Activated CD8-positive, alpha-beta memory T cell treated with anti-CD3 and anti-CD28 coated beads for 4 hours (primary cell): ENCODE measurements around the gene WDR45B.

Experiments used
- DNase-seq, 2 donors: peaks; one replicate each; pipeline ENCODE4 v3.0.0-alpha.2; 2020; ENCODE audit warnings: low read depth in 2 of 2

WDR45B gene

GRCh38 chr17:82677353-82677925, 29.2 kb upstream of the WDR45B start:
- no peak for DNase-seq

- DNase-seq = no peak
These were observed 27.4 kb upstream of the WDR45B start for GRCh38 chr17:82675476-82676245.

DNA sequence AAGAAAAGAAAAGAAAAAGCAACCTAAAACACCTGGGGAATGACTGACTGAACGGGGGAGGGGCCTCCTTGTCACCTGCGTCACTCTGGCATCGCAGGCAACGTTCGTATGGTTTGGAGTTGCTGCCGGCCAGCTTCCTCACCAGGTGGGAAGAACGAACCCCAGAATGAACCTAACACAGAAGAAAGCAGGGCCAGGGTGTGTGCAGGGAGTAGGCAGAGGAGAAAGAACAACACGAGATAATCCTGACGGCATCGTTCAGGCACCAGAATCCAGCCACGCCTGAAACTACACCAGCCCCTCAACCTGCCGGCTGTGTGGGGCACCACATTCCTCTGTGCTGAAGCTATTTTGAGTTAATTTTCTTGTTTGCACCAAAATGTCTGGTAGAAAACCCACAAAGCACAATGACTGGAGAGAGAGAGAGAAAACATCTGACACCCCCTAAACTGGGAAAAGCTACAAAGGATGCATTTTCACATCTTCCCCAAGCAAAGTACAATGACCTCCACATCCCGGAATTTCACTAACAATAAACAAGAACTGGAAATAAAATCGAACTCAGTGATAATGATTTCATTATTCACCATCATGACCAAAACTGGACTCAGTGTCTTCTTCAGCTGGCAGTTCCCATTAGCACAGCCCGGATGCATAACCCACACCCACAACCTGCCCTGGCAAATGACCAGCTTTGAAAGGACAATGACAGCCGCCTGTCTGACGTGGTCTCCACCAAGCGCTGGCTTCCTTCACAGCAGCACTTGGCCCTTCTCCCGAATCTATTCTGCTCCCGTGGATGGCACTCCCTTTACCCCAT, 26.6 kb upstream of the WDR45B start:
- DNase-seq = no peak

DNA sequence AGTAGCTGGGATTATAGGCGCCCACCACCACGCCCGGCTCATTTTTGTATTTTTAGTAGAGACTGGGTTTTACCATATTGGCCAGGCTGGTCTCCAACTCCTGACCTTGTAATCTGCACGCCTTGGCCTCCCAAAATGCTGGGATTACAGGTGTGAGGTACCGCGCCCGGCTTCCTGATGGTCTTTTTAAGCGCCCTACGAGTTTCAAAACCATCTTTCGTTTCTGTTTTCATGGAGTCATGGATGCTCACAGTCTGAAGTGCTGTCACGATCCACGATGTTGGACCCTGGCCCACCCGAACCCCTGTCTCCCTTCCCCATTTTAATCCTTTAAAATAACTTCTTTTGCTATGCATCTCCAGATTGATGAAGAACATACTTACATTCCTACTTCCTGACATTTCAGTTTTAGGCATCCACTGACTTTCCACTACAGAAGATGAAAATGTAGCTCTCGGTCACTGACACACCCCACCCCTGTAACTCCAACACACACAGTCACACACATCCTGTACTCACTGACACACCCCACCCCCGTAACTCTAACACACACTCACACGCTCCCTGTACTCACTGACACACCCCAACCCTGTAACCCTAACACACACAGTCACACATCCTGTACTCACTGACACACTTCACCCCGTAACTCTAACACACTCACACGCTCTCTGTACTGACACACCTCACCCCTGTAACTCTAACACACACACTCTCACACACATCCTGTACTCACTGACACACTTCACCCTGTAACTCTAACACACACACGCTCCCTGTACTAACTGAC, 22.6 kb upstream of the WDR45B start:
- DNase-seq = no peak

- no peak for DNase-seq
These were observed 20.4 kb upstream of the WDR45B start for GRCh38 chr17:82668631-82669099.

GRCh38 chr17:82668024-82668630, 19.9 kb upstream of the WDR45B start:
- no peak for DNase-seq

DNA sequence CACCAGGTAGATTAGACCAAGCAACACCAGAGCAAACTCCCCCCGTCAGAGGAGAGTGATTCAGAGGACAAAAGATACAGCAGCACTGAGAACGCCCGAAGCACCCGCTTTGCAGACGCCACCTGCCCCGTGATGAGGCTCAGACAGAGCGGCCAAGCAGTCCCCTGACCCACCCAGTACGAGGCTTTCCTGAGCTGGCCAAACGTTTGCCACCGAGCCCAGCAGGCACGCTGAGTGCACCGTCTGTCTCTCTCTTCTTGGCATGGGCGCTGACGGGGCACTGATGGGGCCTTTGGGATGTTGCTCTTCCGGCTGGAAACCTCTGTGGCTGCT, 19.4 kb upstream of the WDR45B start:
- no peak for DNase-seq

- no peak for DNase-seq
These were observed 18.9 kb upstream of the WDR45B start for GRCh38 chr17:82666931-82667667.

DNA sequence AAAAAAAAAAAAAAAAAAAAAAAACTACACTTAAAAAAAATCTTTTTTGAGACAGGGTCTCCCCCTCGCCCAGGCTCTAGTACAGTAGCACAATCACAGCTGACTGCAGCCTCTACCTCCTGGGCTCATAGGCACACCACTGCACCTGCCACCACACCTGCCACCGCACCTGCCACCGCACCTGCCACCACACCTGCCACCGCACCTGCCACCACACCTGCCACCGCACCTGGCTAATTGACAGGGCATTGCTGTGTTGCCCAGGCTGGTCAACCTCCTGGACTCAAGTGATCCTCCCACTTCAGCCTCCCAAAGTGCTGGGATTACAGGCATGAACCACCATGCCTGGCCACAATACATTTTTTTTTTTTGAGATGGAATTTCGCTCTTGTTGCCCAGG, 17.6 kb upstream of the WDR45B start:
- DNase-seq = no peak

- no peak for DNase-seq
These were observed 17.0 kb upstream of the WDR45B start for GRCh38 chr17:82665217-82665616.

DNA sequence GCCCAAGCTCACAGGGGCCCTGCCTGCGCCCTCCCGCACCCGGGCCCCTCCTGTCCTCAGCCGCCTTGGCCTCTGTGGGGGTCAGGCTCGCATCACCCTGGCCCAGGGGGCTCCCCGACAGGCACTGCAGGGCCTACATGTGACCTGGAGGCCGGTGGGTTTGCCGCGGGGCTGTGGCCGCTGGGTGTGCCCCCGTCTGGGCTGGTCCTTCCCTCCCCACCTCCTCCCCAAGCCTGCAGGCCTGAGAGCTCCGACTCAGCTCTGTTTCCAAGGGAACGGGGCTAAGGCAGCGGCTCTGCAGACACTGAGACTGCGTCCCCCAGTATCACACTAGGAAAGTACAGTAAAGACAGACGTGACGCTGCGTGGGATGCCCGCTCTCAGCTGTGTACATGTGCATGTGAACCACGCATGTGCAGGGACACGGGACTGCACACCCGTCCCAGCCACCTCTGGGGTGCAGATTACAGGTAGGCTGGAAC, 16.5 kb upstream of the WDR45B start:
- DNase-seq = no peak

DNA sequence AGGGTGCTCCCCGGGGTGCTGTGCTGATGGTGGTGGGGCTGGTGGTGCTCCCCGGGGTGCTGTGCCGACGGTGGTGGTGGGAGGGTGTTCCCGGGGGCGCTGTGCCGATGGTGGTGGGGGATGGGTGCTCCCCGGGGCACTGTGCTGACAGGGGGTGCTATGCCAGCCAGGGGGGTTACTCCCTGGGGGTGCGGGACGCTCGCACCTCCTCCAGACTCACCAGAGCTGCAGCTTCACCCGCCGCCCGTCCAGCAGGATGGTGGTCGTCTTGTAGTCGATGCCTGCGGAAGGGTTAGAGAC, 16.0 kb upstream of the WDR45B start:
- no peak for DNase-seq

DNA sequence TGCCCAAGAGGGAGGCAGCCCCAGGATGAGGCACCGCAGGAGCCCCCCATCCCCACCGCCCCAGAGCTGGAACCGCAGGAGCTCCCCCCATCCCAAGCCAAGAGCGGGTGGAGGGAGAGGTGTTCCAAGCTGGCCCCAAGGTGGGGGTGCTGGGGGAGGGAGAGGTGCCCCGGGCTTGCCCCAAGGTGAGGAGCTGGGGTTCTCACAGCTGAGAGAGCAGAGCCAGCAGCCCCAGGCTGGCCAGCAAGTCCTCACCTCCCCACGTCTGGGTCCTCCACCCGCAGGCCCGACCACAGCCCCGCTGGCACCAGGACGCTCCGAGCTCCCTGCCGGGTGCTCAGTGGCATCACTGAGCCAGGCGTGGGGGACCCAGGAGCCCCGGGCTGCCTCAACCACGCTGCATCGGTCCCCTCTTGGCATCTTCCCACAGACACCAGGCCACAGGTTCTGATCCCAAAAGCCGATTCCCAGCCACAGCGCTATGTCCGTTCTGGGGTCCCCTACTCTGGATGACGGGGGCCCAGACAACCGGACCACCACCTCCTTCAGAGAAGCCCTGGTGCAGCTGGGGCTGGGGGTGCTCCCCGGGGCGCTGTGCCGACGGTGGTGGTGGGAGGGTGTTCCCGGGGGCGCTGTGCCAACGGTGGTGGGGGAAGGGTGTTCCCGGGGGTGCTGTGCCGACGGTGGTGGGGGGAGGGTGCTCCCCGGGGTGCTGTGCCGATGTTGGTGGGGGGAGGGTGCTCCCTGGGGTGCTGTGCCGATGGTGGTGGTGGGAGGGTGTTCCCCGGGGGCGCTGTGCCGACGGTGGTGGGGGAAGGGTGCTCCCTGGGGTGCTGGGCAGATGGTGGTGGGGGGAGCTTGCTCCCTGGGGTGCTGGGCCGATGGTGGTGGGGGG, 15.4 kb upstream of the WDR45B start:
- DNase-seq = no peak

DNA sequence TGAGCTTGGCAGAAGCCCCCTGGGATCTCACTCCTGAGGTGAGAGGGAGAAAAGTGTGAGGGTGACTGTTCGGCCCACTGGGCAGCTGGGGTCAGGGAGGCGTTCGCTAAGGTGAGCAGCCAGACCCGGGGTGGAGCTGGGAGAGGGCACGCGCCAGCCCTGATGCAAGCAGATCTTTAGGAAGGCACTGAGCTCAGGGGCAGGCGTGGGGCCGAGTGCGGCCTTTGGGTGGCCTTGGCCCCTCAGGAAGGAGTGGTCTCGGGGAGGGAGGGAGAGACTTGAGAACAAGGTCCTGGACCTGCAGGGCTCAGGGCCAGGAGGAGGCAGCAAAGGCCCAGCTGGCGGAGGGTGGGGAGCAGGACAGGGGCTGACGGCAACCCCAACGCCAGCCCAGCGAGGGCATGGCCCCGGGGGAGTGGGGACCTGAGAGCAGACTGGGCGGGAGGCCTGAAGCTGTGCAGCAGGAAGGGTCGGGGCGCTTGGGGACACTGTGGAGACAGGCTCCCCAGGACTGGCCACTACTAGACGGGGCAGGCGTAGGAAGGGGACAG, 14.5 kb upstream of the WDR45B start:
- no peak for DNase-seq

DNA sequence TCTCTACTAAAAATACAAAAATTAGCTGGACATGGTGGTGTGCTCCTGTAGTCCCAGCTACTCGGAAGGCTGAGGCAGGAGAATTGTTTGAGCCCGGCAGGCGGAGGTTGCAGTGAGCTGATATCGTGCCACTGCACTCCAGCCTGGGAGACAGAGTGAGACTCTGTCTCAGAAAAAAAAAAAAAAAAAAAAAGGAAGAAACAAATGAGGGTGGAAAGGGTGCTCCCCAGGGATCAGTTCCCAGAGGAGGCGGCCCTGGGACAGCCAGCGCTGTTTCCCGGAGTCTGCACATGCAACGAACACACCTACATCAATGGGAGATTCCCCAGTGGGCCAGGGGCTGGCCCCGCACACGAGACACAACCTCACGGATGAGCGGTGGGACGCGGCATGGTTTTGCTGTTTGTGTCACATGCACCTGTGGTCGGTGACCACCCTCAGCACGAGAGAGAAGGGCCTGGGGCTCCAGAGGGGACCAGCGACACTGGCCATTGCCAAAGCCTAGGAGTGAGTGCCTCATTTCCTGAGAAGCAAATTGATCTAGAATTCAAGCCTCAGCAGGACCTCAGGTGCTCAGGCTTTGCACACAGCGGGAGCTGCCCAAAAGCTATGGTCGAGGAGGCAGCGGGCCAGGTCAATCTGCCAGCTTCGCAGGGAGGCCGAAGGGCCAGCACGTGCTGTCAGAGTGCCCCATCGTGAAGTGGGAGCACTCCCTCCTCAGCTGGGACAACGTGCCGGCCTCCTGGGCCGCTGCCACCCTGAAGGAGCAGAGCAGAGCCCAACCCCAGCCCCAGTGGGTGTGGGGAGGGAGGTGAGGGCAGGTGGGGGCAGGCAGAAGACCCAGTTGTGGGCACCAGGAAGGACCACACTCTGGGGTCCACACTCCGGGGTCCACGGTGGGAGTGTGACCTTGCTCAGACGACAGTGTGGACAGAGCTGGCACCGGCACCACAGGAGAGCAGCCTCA, 13.8 kb upstream of the WDR45B start:
- DNase-seq = no peak

DNA sequence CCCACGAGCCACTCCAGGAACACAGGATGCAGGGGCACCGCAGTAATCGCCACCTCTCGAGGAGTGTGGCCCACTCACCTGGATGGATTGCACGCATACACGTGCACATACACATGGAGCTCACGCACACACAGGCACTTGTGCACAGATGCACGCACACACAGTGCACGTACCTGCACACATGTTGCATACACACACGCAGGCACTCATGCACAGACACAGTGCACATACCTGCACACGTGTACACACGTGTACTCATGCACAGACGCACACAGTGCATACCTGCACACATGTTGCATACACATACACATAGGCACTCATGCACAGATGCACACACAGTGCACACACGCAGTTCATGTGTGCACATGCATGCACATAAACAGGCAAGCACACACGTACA, 11.6 kb upstream of the WDR45B start:
- DNase-seq = no peak

DNA sequence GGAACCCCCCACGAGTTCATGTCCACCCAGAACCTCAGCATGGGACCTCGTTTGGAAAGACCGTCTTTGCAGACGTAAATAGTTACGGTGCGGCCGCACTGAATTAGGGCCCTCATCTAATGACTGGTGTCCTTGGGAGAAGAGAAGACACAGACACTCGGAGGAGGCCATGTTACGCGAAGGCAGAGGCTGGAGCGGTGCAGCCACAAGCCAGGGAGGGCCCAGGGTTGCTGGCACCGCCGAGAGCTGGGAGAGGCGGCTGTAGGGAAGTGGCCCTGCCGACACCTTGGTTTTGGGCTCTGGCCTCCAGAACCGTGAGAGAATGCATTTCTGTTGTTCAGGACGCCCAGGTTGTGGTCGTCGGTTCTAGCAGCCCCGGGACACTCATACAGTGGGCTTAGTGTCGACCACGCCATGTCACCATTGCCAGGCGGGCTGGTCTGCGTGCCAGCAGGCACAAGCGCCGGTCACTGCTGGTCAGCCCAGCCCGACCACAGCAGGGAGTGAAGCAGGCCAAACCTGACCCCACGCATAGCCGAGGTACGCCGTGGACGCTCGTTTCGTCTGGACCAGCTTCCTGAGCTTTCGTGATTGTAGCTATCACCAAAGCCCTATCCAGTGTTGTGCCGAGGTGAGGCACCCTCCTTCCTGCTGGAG, 10.7 kb upstream of the WDR45B start:
- DNase-seq = no peak

- no peak for DNase-seq
These were observed 10.1 kb upstream of the WDR45B start for GRCh38 chr17:82658331-82658730.
